HG02571 (cell line): ENCODE data around the gene RANBP10.

Experiments used
- ATAC-seq: cut with Tn5 transposase; IDR thresholded peaks from one replicate; pipeline ENCODE4 v1.9.1; 2021; ENCODE audit warnings: mild to moderate bottlenecking, moderate library complexity; ENCODE audit not compliant: unreplicated experiment

Gene RANBP10

GRCh38 chr16:67749436-67750078 is 56.8 kb downstream of the RANBP10 start:
- ATAC-seq = no peak

- ATAC-seq = no peak
Observed at GRCh38 chr16:67748834-67749233, 57.5 kb downstream of the RANBP10 start.

- no peak for ATAC-seq
Observed at GRCh38 chr16:67746846-67747245, 59.5 kb downstream of the RANBP10 start.

GRCh38 chr16:67741118-67741517 is 65.2 kb downstream of the RANBP10 start:
- no peak for ATAC-seq

GRCh38 chr16:67740391-67740790 is 66.0 kb downstream of the RANBP10 start:
- no peak for ATAC-seq

GRCh38 chr16:67736858-67737257 is 69.5 kb downstream of the RANBP10 start:
- no peak for ATAC-seq

- ATAC-seq = no peak
Observed at GRCh38 chr16:67734731-67735201, 71.6 kb downstream of the RANBP10 start.

GRCh38 chr16:67733734-67734470 is 72.5 kb downstream of the RANBP10 start:
- ATAC-seq = no peak

GRCh38 chr16:67731753-67732095 is 74.6 kb downstream of the RANBP10 start:
- ATAC-seq = no peak

- no peak for ATAC-seq
Observed at GRCh38 chr16:67731071-67731752, 75.1 kb downstream of the RANBP10 start.

GRCh38 chr16:67730326-67730725 is 76.0 kb downstream of the RANBP10 start:
- no peak for ATAC-seq

- ATAC-seq = no peak
Observed at GRCh38 chr16:67729636-67730248, 76.6 kb downstream of the RANBP10 start.

GRCh38 chr16:67727521-67728485 is 78.6 kb downstream of the RANBP10 start:
- ATAC-seq = no peak

- no peak for ATAC-seq
Observed at GRCh38 chr16:67726106-67727034, 80.0 kb downstream of the RANBP10 start.

GRCh38 chr16:67723911-67724305 is 82.5 kb downstream of the RANBP10 start:
- no peak for ATAC-seq

- ATAC-seq = no peak
Observed at GRCh38 chr16:67723151-67723910, 83.0 kb downstream of the RANBP10 start.

GRCh38 chr16:67720236-67720635 is 86.1 kb downstream of the RANBP10 start:
- ATAC-seq = no peak

- no peak for ATAC-seq
Observed at GRCh38 chr16:67719778-67720144, 86.6 kb downstream of the RANBP10 start.
